ENCODE measurements around the gene IPO9. TPM values are rescaled to one million over a fixed set of nuclear protein-coding genes. Genes with fewer than 3 reads are reported as not detected.

The IPO9 gene
- total RNA-seq, 1 experiment from 2014 or later, result 80.6 TPM

DNA sequence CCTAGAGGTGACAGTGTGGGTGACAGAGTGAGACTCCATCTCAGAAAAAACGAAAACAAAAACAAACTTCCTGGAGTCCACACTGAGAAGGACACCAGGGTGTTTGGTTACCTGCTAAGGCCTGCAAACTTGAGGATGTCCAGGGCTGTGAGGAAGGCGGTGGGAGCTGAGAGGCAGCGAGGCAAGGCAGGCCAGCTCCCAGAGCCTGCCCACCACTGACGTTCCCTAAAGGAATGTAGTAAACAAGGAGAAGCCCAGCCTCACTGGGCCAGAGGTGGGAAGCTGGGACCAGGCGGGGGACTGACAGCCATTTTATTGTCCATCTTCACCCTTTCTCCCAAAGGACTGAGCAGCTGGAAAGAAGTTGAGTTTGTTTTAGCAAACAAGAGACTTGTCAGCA is 83.9 kb downstream of the IPO9 start:
- DNase-seq (ENCODE audit: low read depth, low spot score) (no peak), ATAC-seq (no peak)
- Histone ChIP-seq H3K36me3 (ENCODE audit: control insufficient read depth in 1 of 2, insufficient read depth in 2 of 2, low read length in 2 of 2) (no peaks in the 10 kb centered on the region), H3K27ac (ENCODE audit: low read depth, low read length) (no peak overlapping the region), H2AFZ (ENCODE audit: low read depth, low read length, poor library complexity, severe bottlenecking) (no peak overlapping the region), H3K27me3 (ENCODE audit: insufficient read depth, low read length) (no peaks in the 10 kb centered on the region), H3K9ac (ENCODE audit: low read length) (no peak overlapping the region), H3K79me2 (ENCODE audit: insufficient read depth, low read length) (no peaks in the 10 kb centered on the region), H3K4me2 (ENCODE audit: low read length) (no peak overlapping the region), H3K9me3 (ENCODE audit: control insufficient read depth in 1 of 2, insufficient read depth in 1 of 2, low read depth in 1 of 2, low read length in 2 of 2) (no peaks in the 10 kb centered on the region), H4K20me1 (ENCODE audit: insufficient read depth) (no peaks in the 10 kb centered on the region), H3K4me1 (ENCODE audit: control insufficient read depth in 1 of 2, insufficient read depth in 2 of 2, low read length in 2 of 2) (peaks cover 5 to 14% of the 10 kb centered on the region in 2 experiments; a peak in 3 of 4 replicates), H3K4me3 (replicated peaks in 1 of 2; ENCODE audit: low read depth in 1 of 2, low read length in 2 of 2) (no peak overlapping the region), H3K9me2 (ENCODE audit: insufficient read depth) (no peaks in the 10 kb centered on the region)
- CTCF ChIA-PET, result no interaction called here
- no TSS peak for BruUV-seq (replicated peaks)
- no peak for TF ChIP-seq POLR2AphosphoS5 (IDR thresholded peaks at IDR 0.05; ENCODE audit: low read depth, low read length)
- no peak for TF ChIP-seq TCF7L2 (IDR thresholded peaks at IDR 0.05; ENCODE audit: borderline replicate concordance, extremely low read depth, insufficient read depth, insufficient read length)
- TF ChIP-seq ELF1 (IDR thresholded peaks at IDR 0.05; ENCODE audit: borderline replicate concordance, low read depth), result no peak
- no peak for TF ChIP-seq EZH2phosphoT487 (IDR thresholded peaks at IDR 0.05; ENCODE audit: borderline replicate concordance)
- no peak for TF ChIP-seq CEBPB (IDR thresholded peaks at IDR 0.05; ENCODE audit: low read depth)
- TF ChIP-seq, protein P1, sequence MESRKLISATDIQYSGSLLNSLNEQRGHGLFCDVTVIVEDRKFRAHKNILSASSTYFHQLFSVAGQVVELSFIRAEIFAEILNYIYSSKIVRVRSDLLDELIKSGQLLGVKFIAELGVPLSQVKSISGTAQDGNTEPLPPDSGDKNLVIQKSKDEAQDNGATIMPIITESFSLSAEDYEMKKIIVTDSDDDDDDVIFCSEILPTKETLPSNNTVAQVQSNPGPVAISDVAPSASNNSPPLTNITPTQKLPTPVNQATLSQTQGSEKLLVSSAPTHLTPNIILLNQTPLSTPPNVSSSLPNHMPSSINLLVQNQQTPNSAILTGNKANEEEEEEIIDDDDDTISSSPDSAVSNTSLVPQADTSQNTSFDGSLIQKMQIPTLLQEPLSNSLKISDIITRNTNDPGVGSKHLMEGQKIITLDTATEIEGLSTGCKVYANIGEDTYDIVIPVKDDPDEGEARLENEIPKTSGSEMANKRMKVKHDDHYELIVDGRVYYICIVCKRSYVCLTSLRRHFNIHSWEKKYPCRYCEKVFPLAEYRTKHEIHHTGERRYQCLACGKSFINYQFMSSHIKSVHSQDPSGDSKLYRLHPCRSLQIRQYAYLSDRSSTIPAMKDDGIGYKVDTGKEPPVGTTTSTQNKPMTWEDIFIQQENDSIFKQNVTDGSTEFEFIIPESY (IDR thresholded peaks at IDR 0.05; ENCODE audit: extremely low read depth, insufficient replicate concordance, low read length), result no peak
- no peak for TF ChIP-seq SRF (IDR thresholded peaks at IDR 0.05; ENCODE audit: low read depth)
- TF ChIP-seq ZFX (IDR thresholded peaks at IDR 0.05), result no peak
- no peak for TF ChIP-seq RAD21 (IDR thresholded peaks at IDR 0.05; ENCODE audit: low read depth)
- no peak for TF ChIP-seq FOSL1 (IDR thresholded peaks at IDR 0.05; ENCODE audit: low read depth)
- no peak for TF ChIP-seq JUND (IDR thresholded peaks at IDR 0.05)
- no peak for TF ChIP-seq SP1 (IDR thresholded peaks at IDR 0.05; ENCODE audit: low read depth)
- TF ChIP-seq, protein P2, sequence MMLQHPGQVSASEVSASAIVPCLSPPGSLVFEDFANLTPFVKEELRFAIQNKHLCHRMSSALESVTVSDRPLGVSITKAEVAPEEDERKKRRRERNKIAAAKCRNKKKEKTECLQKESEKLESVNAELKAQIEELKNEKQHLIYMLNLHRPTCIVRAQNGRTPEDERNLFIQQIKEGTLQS (IDR thresholded peaks at IDR 0.05), result no peak
- RAD21 ChIA-PET (ENCODE audit: low non-redundant PET in 1 of 2, low total read pairs in 2 of 2, uncharacterized antibody in 2 of 2, unreplicated experiment in 2 of 2), result no interaction called here
- POLR2A ChIA-PET, result no interaction called here
- intact Hi-C loops (cut with micrococcal nuclease), result no loop called here
